H1 (cell line): ENCODE results near the gene SPATA33. TPM values are rescaled to one million over a fixed set of nuclear protein-coding genes. Genes with fewer than 3 reads are reported as not detected.

Experiments
- BCL11A ChIP-seq, 2 experiments: IDR thresholded peaks; one replicate each; pipeline ENCODE4 v1.6.1; 2011; ENCODE audit warnings: low read depth in 2 of 2, low read length in 2 of 2, mild to moderate bottlenecking in 2 of 2
- CHD7 ChIP-seq: fragments of 300-600 bp; sonication (generic); IDR thresholded peaks from 2 replicates; pipeline ENCODE4 v1.7.1; 2012; ENCODE audit warnings: low read length, moderate library complexity, mild to moderate bottlenecking, inconsistent platforms; ENCODE audit not compliant: insufficient replicate concordance
- FOSL1 ChIP-seq: IDR thresholded peaks from 2 replicates; pipeline ENCODE4 v1.6.1; 2011; ENCODE audit warnings: mild to moderate bottlenecking, low read depth, low read length, moderate library complexity; ENCODE audit not compliant: insufficient read depth
- GABPA ChIP-seq: IDR thresholded peaks from 2 replicates; pipeline ENCODE4 v1.6.1; 2011; ENCODE audit warnings: mild to moderate bottlenecking, low read length, moderate library complexity, borderline replicate concordance; ENCODE audit not compliant: insufficient read depth
- KDM4A ChIP-seq: IDR thresholded peaks from one replicate; pipeline ENCODE4 v1.7.1; 2012; ENCODE audit warnings: low read depth, mild to moderate bottlenecking, moderate library complexity, low read length, inconsistent platforms; ENCODE audit not compliant: severe bottlenecking
- KDM5A ChIP-seq: fragments of 200-600 bp; IDR thresholded peaks from 2 replicates; pipeline ENCODE4 v1.7.1; 2012; ENCODE audit warnings: mild to moderate bottlenecking, low read length, inconsistent platforms, mixed read lengths
- MAX ChIP-seq: IDR thresholded peaks from 2 replicates; pipeline ENCODE4 v1.6.1; 2012; ENCODE audit warnings: inconsistent platforms
- POLR2A ChIP-seq, 2 experiments: IDR thresholded peaks; 1 replicate in 1 of 2; 2 replicates in 1 of 2; pipeline ENCODE4 v1.6.1; 2011; ENCODE audit warnings: low read depth in 2 of 2, low read length in 2 of 2, mild to moderate bottlenecking in 2 of 2; ENCODE audit errors: control extremely low read depth in 1 of 2
- RAD21 ChIP-seq, 2 experiments: IDR thresholded peaks in 1 of 2; conservative IDR thresholded peaks in 1 of 2; 2 replicates each; pipeline ENCODE4 v1.6.1; 2011; ENCODE audit warnings: low read depth in 2 of 2, low read length in 2 of 2, improper control_type of control experiment in 1 of 2, inconsistent platforms in 1 of 2, mild to moderate bottlenecking in 1 of 2, moderate library complexity in 1 of 2
- RBBP5 ChIP-seq: IDR thresholded peaks from 2 replicates; pipeline ENCODE4 v1.7.1; 2012; ENCODE audit warnings: low read depth, mild to moderate bottlenecking, inconsistent platforms, low read length, moderate library complexity, borderline replicate concordance
- SAP30 ChIP-seq: fragments of 300-600 bp; sonication (generic); IDR thresholded peaks from 2 replicates; pipeline ENCODE4 v1.7.1; 2012; ENCODE audit warnings: low read length, moderate library complexity, mild to moderate bottlenecking, inconsistent platforms; ENCODE audit not compliant: insufficient read depth, insufficient replicate concordance
- YY1 ChIP-seq: IDR thresholded peaks from 2 replicates; pipeline ENCODE4 v1.6.1; 2011; ENCODE audit warnings: low read depth, mild to moderate bottlenecking, low read length
- polyA plus RNA-seq, 7 experiments: library from polyadenylated mRNA; depleted of rRNA in 3 of 7; stranded (reverse) in 5 of 7; unstranded in 2 of 7; fragments of >200 nt in 5 of 7; fragments of 200-250 nt in 2 of 7; gene quantifications; 1 replicate in 5 of 7; 2 replicates in 1 of 7; 4 replicates in 1 of 7; pipeline versions ENCODE4 v1.2.1 to v1.2.3, GENCODE V29; 2011 to 2013; ENCODE audit warnings: missing spikeins in 2 of 7, mixed read lengths in 2 of 7
- total RNA-seq: library from RNA; stranded (reverse); fragmentation: NEBNext Ultra II Directional; extraction: Animal tissue kit (Norgen Biotek cat#: 25700); gene quantifications from 2 replicates; pipeline ENCODE4 v1.2.1, GENCODE V29; 2021

Gene SPATA33
- total and polyA plus RNA-seq, 2 of the 8 experiments (the other 6 are each of a cell fraction or from before 2014, with no cell fraction given) = 5.4 to 16.9 TPM

- TF ChIP-seq CHD7 (no peak), KDM4A (no peak), BCL11A (IDR thresholded peaks at IDR 0.05; ENCODE audit: low read depth in 2 of 2, low read length in 2 of 2) (no peak), POLR2A (IDR thresholded peaks at IDR 0.05; ENCODE audit: control extremely low read depth in 1 of 2, low read depth in 2 of 2, low read length in 2 of 2) (no peak), FOSL1 (no peak), SAP30 (no peak), YY1 (no peak), KDM5A (no peak), RAD21 (IDR thresholded peaks at IDR 0.05 in 1 of 2, conservative IDR thresholded peaks at IDR 0.05 in 1 of 2; ENCODE audit: low read depth in 2 of 2, low read length in 2 of 2) (no peak), GABPA (no peak), RBBP5 (no peak), MAX (no peak)
Measured at GRCh38 chr16:89610108-89610453, 47.6 kb upstream of the SPATA33 start (continued).
